PC-9 (cell line): Measurements from ENCODE around the gene SHISAL2A. TPM values are rescaled to one million over a fixed set of nuclear protein-coding genes. Genes with fewer than 3 reads are reported as not detected.

Experiments used
- BruUV-seq: library from RNA; stranded (reverse); fragments of 400-500 nt; replicated peaks from 2 replicates; lab custom pipeline; 2021; lab: Mats Ljungman, UMichigan
- CTCF ChIA-PET: fragments of 300-600 bp; sonication (Branson Sonifier 250); formaldehyde crosslinking; loops from one replicate; lab custom pipeline; 2022; ENCODE audit warnings: antibody characterized with exemption; lab: Charles Lee
- POLR2A ChIA-PET: fragments of 300-600 bp; sonication (Branson Sonifier 250); formaldehyde crosslinking; loops from one replicate; lab custom pipeline; 2022; ENCODE audit warnings: antibody characterized with exemption; ENCODE audit not compliant: unreplicated experiment; lab: Charles Lee
- DNase-seq, 2 experiments: peaks; one replicate each; pipeline versions ENCODE4 v3.0.0 to v3.0.0-alpha.2; 2015 to 2022; ENCODE audit warnings: mixed read lengths in 1 of 2
- H2AFZ ChIP-seq: fragments of 200-600 bp; sonication (generic); 2 replicates; pipeline ENCODE4 v1.8.1; 2017; ENCODE audit warnings: antibody characterized with exemption
- H3F3A ChIP-seq: fragments of 200-600 bp; sonication (generic); 2 replicates; pipeline ENCODE4 v1.8.1; 2017; ENCODE audit warnings: antibody characterized with exemption, mild to moderate bottlenecking, low read depth; ENCODE audit not compliant: insufficient read depth
- H3K27ac ChIP-seq: fragments of 200-600 bp; sonication (generic); 2 replicates; pipeline ENCODE4 v1.6.1; 2016; ENCODE audit warnings: mixed run types
- H3K27me3 ChIP-seq: fragments of 200-600 bp; sonication (generic); 2 replicates; pipeline ENCODE4 v1.6.1; 2016; ENCODE audit warnings: low read depth, mixed run types; ENCODE audit not compliant: insufficient read depth
- H3K36me3 ChIP-seq: fragments of 200-600 bp; sonication (generic); 2 replicates; pipeline ENCODE4 v1.6.1; 2016; ENCODE audit warnings: low read depth, mixed run types
- H3K4me1 ChIP-seq: fragments of 200-600 bp; sonication (generic); replicated peaks from 2 replicates; pipeline ENCODE4 v1.6.1; 2016; ENCODE audit warnings: mixed run types; ENCODE audit not compliant: insufficient read depth
- H3K4me2 ChIP-seq: fragments of 200-600 bp; sonication (generic); 2 replicates; pipeline ENCODE4 v1.6.1; 2017; ENCODE audit warnings: mixed run types
- H3K4me3 ChIP-seq: fragments of 200-600 bp; sonication (generic); 2 replicates; pipeline ENCODE4 v1.6.1; 2016; ENCODE audit warnings: mixed run types
- H3K79me2 ChIP-seq: fragments of 200-600 bp; sonication (generic); 2 replicates; pipeline ENCODE4 v1.6.1; 2017; ENCODE audit warnings: low read depth, mixed run types
- H3K9me2 ChIP-seq: fragments of 200-600 bp; sonication (generic); 2 replicates; pipeline ENCODE4 v1.8.1; 2017; ENCODE audit warnings: mild to moderate bottlenecking; ENCODE audit not compliant: insufficient read depth
- H3K9me3 ChIP-seq: fragments of 200-600 bp; sonication (generic); 2 replicates; pipeline ENCODE4 v1.8.1; 2016; ENCODE audit warnings: low read depth; ENCODE audit not compliant: insufficient read depth
- H4K20me1 ChIP-seq: fragments of 200-600 bp; sonication (generic); 2 replicates; pipeline ENCODE4 v1.8.1; 2017; ENCODE audit not compliant: insufficient read depth
- EZH2 ChIP-seq: fragments of 200-600 bp; sonication (generic); IDR thresholded peaks from 2 replicates; pipeline ENCODE4 v1.8.0; 2017; ENCODE audit warnings: antibody characterized with exemption, low read depth
- intact Hi-C: fragments of 100-400 bp; cut with micrococcal nuclease; formaldehyde crosslinking; loops from one replicate; pipeline ENCODE4 v1.10.0; 2022; ENCODE audit not compliant: unreplicated experiment
- total RNA-seq: library from RNA; stranded (reverse); gene quantifications from 2 replicates; pipeline ENCODE4 v1.2.3, GENCODE V29; 2021
- TF ChIP-seq, protein P1 (sequence below): fragments of 200-600 bp; sonication (generic); conservative IDR thresholded peaks from 2 replicates; pipeline ENCODE4 v1.6.1; 2017; ENCODE audit warnings: mixed run types, antibody characterized with exemption, mild to moderate bottlenecking, moderate library complexity

SHISAL2A gene
- total RNA-seq, 1 experiment from 2014 or later = not detected

DNA sequence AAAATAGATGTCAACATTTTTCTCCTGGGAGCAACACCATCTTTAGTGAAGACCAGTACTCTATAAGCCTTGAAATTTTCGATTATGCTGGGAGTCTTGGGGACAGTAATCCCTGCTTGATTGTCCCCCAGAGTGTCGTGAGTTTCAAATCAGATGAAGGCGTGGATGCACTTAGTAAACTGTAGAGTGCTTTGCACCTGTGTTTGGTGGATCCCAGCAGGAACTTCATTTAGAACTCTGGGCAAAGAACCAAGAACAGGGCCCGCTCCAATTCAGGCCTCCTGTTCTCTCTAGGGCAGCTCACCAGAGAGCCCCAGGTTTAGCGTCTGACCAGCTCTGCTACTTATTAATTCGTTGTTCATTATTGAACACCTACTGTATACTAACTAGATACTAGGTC lies 29.3 kb upstream of the SHISAL2A start:
- ChIA-PET POLR2A (no interaction called here), CTCF (no interaction called here)
- no peak overlapping the region for H2AFZ ChIP-seq
- no peaks in the 10 kb centered on the region for H3K27me3 ChIP-seq
- TF ChIP-seq, protein P1, sequence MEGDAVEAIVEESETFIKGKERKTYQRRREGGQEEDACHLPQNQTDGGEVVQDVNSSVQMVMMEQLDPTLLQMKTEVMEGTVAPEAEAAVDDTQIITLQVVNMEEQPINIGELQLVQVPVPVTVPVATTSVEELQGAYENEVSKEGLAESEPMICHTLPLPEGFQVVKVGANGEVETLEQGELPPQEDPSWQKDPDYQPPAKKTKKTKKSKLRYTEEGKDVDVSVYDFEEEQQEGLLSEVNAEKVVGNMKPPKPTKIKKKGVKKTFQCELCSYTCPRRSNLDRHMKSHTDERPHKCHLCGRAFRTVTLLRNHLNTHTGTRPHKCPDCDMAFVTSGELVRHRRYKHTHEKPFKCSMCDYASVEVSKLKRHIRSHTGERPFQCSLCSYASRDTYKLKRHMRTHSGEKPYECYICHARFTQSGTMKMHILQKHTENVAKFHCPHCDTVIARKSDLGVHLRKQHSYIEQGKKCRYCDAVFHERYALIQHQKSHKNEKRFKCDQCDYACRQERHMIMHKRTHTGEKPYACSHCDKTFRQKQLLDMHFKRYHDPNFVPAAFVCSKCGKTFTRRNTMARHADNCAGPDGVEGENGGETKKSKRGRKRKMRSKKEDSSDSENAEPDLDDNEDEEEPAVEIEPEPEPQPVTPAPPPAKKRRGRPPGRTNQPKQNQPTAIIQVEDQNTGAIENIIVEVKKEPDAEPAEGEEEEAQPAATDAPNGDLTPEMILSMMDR = no peak
- no peak for TF ChIP-seq EZH2
- no peaks in the 10 kb centered on the region for H3K4me1 ChIP-seq
- no peak overlapping the region for H3K4me3 ChIP-seq
- no peaks in the 10 kb centered on the region for H3K9me2 ChIP-seq
- no peak for DNase-seq
- no peaks in the 10 kb centered on the region for H3K9me3 ChIP-seq
- no peaks in the 10 kb centered on the region for H3K79me2 ChIP-seq
- H4K20me1 ChIP-seq = no peaks in the 10 kb centered on the region
- no peaks in the 10 kb centered on the region for H3K36me3 ChIP-seq
- no TSS peak for BruUV-seq
- no peak overlapping the region for H3K4me2 ChIP-seq
- intact Hi-C loops = no loop called here
- H3K27ac ChIP-seq = no peak overlapping the region
- H3F3A ChIP-seq = no peaks in the 10 kb centered on the region; the same call in 1 of the 2 replicates

DNA sequence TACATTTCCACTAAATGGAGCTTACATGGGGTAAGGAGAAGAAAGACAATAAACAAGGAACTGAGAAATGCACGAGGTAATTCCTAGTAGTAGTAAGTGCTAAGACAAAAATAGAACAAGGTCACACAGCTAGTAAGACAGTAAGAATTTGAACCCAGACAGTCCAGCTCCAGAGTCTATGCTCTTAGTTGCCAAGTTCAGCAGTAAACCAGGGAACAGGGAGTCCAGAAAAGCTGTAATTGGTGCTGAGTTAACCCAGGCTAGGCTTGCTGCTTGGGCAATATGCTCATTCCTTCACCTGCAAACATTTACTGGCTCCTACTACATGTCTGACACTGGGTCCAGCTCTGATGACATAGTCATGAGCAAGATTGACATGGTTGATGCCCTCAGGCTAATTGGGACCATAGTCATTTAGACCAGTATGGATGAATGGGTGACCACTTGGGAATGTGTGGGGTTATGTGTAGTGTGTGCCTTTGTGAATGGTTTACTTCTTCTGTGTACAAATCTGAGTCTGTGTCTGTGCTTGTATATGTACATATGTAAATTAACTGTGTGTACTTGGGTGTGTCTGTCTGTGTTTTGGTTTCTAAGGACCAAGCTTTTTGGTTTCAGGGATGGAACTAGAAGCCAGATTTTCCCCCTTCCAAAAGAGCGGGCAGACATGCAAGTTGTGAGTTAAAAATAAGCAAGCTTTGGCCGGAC lies 28.8 kb upstream of the SHISAL2A start:
- no peak for TF ChIP-seq EZH2
- TF ChIP-seq, protein P1 = no peak
- ChIA-PET POLR2A (no interaction called here), CTCF (no interaction called here)
- no peak overlapping the region for H3K27ac ChIP-seq
- no peaks in the 10 kb centered on the region for H3K79me2 ChIP-seq
- no peaks in the 10 kb centered on the region for H3K36me3 ChIP-seq
- H3K4me1 ChIP-seq = no peaks in the 10 kb centered on the region
- BruUV-seq = no TSS peak
- H3K4me3 ChIP-seq = no peak overlapping the region
- no peaks in the 10 kb centered on the region for H3K9me3 ChIP-seq
- DNase-seq = peak in 1 of 2 experiments; percentile 42
- no peak overlapping the region for H2AFZ ChIP-seq
- H3K4me2 ChIP-seq = no peak overlapping the region
- intact Hi-C loops = no loop called here
- H3K27me3 ChIP-seq = no peaks in the 10 kb centered on the region
- no peaks in the 10 kb centered on the region; the same call in 1 of the 2 replicates for H3F3A ChIP-seq
- H3K9me2 ChIP-seq = no peaks in the 10 kb centered on the region
- no peaks in the 10 kb centered on the region for H4K20me1 ChIP-seq

GRCh38 chr1:52613636-52614373 lies 19.2 kb upstream of the SHISAL2A start:
- no peak overlapping the region for H3K4me2 ChIP-seq
- no peaks in the 10 kb centered on the region for H3K79me2 ChIP-seq
- no peaks in the 10 kb centered on the region for H4K20me1 ChIP-seq
- H3K9me2 ChIP-seq = no peaks in the 10 kb centered on the region
- no peak for DNase-seq
- TF ChIP-seq EZH2 = no peak
- CTCF ChIA-PET = no interaction called here
- H3K4me3 ChIP-seq = no peak overlapping the region
- no peak overlapping the region for H3K27ac ChIP-seq
- no peak overlapping the region for H2AFZ ChIP-seq
- intact Hi-C loops = no loop called here
- POLR2A ChIA-PET = interaction anchor here (0.6 to 0.7 kb wide), 2 partner anchors 43 to 61 kb away, joined by 5 to 15 read pairs; partner anchors contain the start of gene TUT4
- no peaks in the 10 kb centered on the region for H3K36me3 ChIP-seq
- no TSS peak for BruUV-seq
- no peaks in the 10 kb centered on the region for H3F3A ChIP-seq
- no peaks in the 10 kb centered on the region for H3K27me3 ChIP-seq
- no peaks in the 10 kb centered on the region for H3K4me1 ChIP-seq
- no peaks in the 10 kb centered on the region for H3K9me3 ChIP-seq
